Measurements from ENCODE around the gene PRM3.

Gene PRM3

DNA sequence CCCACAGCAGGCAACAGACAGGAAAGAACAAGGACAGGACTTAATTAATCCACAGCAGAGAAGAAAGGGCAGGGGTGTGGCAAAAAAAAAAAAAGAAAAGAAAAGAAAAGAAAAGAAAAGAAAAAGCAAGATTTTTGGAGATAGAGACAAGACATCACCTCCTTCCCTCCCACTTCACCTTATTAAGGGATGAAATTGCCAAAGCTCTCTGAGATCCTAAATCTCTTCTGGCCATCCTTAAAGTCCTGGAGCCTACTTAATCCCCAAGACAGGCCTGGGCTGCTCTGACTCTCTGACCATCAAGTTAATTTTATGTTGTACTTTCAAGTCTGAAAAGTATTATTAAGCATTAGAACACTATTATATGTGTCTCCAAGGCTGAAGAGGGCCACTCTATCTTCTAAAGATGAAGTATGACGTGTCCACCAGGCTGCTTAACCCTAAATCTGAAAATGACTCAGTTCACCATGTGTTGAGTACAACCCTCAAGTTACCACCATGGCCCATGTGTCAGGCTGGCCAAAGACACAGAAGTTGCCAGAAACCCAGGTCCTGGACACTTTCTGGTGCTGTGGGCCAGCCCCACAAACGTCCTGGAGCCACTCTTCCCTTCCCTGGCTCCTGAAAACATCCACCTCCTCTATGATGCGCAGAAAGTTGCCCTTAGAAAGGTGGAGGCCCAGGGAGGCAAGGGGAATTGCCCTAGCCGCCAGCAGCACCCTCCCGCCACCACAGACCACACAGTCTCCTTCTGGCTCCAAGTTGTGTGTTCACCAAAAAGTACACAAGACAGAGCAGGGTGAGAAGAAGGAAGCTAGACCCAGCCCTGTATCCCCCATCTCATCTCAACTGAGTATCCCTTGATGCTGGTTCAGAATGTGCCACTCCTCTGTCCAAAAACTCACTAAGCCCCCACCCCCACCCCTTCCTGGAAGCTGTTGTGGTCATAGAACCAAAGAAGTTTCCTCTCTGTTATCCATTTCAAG is 20.1 kb downstream of the PRM3 start:
- no peak for TF ChIP-seq TEAD4 (IDR thresholded peaks at IDR 0.05)
- no peak for TF ChIP-seq TAF1 (IDR thresholded peaks at IDR 0.05; ENCODE audit: low read depth)
- TF ChIP-seq CREB1 (IDR thresholded peaks at IDR 0.05; ENCODE audit: low read depth) = no peak
- no peak for TF ChIP-seq FOXM1 (IDR thresholded peaks at IDR 0.05; ENCODE audit: borderline replicate concordance, low read depth)
- no peak for TF ChIP-seq RAD21 (IDR thresholded peaks at IDR 0.05; ENCODE audit: low read depth)
- no peak for TF ChIP-seq TCF12 (IDR thresholded peaks at IDR 0.05; ENCODE audit: low read depth)
- TF ChIP-seq ZBTB7A (IDR thresholded peaks at IDR 0.05; ENCODE audit: low read depth) = no peak
- no peak for TF ChIP-seq NFIC (IDR thresholded peaks at IDR 0.05)
- no peak for TF ChIP-seq EGR1 (IDR thresholded peaks at IDR 0.05)

DNA sequence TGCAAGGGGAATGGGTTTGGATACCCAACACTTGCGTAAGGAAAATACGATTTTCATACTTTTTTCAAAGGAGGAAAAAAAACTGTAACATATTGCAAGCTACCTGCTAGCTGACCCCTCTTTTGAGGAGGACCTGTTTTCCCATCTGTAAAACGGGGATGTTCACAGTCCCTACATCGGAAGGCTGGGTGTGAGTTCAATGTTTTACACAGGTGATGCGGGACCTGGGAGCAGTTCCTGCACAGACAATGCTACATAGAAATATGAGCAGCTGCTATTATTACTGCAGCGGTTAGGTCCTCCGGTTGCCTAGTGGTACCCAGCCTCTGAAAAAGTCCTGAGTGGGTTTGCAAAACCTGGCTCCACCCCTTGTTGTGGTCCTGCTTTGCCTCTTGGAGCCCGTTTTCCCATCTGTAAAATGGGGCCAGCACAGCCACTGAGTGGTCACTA is 20.9 kb downstream of the PRM3 start:
- TF ChIP-seq NFIC (IDR thresholded peaks at IDR 0.05) (no peak), RAD21 (IDR thresholded peaks at IDR 0.05; ENCODE audit: low read depth) (no peak), EGR1 (IDR thresholded peaks at IDR 0.05) (no peak), TAF1 (IDR thresholded peaks at IDR 0.05; ENCODE audit: low read depth) (no peak), TEAD4 (IDR thresholded peaks at IDR 0.05) (no peak), YY1 (IDR thresholded peaks at IDR 0.05; ENCODE audit: low read depth) (no peak)

DNA sequence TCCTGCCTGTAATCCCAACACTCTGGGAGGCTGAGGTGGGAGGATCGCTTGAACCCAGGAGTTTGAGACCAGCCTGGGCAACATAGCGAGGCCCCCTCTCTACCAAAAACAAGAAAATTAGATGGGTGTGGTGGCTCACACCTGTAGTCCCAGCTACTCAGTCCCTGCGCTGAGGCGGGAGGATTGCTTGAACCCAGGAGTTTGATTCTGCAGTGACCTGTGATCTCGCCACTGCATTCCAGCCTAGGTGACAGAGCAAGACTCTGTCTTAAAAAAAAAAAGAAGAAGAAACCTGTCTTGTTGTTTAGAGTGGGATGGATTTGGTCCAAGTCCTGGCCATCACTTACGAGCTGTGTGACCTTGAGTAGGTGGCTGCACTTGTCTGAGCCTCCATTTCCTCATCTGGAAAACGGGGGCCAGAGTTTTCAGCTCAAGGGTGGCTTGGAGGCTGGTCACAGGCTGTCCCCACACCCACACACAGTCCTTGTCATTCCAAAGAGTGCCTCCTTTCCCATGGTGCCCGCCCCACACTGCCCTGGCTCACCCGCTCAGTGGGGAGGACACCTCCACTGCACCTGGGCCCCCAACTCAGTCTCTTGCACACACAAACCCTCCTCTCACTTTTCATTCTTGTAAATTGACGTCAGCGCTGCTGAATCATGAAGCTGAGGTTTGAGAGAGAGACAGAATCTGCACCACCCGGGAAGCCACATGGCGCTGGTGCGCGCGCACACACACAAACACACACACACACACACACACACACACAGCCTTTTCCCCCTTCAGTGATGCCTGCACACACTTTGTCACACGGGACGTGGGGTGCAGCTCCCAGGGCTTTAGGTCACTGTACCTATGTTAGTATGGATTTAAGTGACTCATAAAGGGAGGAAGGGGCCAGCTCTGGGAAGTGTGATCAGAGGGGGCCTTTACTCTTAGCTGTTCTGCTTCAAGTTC is 21.6 kb downstream of the PRM3 start:
- TF ChIP-seq CREB1 (IDR thresholded peaks at IDR 0.05; ENCODE audit: low read depth) = no peak
- no peak for TF ChIP-seq TAF1 (IDR thresholded peaks at IDR 0.05; ENCODE audit: low read depth)
- no peak for TF ChIP-seq EGR1 (IDR thresholded peaks at IDR 0.05)
- no peak for TF ChIP-seq CEBPB (IDR thresholded peaks at IDR 0.05)
- no peak for TF ChIP-seq NFIC (IDR thresholded peaks at IDR 0.05)
- TF ChIP-seq EP300 (IDR thresholded peaks at IDR 0.05; ENCODE audit: borderline replicate concordance) = no peak

DNA sequence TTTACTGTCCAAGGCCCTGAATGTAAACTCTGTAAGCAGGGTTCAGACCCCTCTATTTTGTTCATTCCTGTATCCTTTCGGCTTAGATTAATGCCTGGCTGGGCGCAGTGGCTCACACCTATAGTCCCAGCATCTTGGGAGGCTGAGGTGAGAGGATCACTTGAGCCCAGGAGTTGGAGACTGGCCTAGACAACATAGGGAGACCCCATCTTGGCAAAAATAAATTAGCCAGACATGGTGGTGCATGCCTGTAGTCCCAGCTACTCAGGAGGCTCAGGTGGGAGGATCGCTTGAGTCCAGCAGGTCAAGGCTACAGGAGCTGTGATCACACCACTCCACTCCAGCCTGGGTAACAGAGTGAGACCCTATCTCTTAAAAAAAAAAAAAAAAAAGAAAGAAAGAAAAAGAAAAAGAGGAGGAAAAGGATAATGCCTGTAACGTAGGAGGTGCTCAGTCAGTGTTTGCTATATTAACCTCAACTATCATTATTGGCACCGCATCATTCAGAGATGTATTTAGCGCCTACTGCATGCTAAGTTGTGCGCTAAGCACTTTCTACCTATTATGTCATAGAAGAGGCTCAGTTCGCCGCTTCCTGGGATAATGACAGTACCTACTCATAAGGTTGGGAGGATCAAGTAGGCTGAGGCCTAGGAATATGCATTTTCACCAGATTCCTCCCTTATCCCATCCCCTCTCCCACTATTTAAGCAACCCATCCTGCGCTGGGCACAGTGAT is 22.5 kb downstream of the PRM3 start:
- TF ChIP-seq ZBTB7A (IDR thresholded peaks at IDR 0.05; ENCODE audit: low read depth) (no peak), EP300 (IDR thresholded peaks at IDR 0.05; ENCODE audit: borderline replicate concordance) (no peak), YY1 (IDR thresholded peaks at IDR 0.05; ENCODE audit: low read depth) (no peak), TEAD4 (IDR thresholded peaks at IDR 0.05) (no peak), RAD21 (IDR thresholded peaks at IDR 0.05; ENCODE audit: low read depth) (no peak), EGR1 (IDR thresholded peaks at IDR 0.05) (no peak), CREB1 (IDR thresholded peaks at IDR 0.05; ENCODE audit: low read depth) (no peak), CEBPB (IDR thresholded peaks at IDR 0.05) (no peak), TAF1 (IDR thresholded peaks at IDR 0.05; ENCODE audit: low read depth) (no peak)
- TF ChIP-seq, protein P1, sequence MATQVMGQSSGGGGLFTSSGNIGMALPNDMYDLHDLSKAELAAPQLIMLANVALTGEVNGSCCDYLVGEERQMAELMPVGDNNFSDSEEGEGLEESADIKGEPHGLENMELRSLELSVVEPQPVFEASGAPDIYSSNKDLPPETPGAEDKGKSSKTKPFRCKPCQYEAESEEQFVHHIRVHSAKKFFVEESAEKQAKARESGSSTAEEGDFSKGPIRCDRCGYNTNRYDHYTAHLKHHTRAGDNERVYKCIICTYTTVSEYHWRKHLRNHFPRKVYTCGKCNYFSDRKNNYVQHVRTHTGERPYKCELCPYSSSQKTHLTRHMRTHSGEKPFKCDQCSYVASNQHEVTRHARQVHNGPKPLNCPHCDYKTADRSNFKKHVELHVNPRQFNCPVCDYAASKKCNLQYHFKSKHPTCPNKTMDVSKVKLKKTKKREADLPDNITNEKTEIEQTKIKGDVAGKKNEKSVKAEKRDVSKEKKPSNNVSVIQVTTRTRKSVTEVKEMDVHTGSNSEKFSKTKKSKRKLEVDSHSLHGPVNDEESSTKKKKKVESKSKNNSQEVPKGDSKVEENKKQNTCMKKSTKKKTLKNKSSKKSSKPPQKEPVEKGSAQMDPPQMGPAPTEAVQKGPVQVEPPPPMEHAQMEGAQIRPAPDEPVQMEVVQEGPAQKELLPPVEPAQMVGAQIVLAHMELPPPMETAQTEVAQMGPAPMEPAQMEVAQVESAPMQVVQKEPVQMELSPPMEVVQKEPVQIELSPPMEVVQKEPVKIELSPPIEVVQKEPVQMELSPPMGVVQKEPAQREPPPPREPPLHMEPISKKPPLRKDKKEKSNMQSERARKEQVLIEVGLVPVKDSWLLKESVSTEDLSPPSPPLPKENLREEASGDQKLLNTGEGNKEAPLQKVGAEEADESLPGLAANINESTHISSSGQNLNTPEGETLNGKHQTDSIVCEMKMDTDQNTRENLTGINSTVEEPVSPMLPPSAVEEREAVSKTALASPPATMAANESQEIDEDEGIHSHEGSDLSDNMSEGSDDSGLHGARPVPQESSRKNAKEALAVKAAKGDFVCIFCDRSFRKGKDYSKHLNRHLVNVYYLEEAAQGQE (IDR thresholded peaks at IDR 0.05; ENCODE audit: low read depth) = no peak

DNA sequence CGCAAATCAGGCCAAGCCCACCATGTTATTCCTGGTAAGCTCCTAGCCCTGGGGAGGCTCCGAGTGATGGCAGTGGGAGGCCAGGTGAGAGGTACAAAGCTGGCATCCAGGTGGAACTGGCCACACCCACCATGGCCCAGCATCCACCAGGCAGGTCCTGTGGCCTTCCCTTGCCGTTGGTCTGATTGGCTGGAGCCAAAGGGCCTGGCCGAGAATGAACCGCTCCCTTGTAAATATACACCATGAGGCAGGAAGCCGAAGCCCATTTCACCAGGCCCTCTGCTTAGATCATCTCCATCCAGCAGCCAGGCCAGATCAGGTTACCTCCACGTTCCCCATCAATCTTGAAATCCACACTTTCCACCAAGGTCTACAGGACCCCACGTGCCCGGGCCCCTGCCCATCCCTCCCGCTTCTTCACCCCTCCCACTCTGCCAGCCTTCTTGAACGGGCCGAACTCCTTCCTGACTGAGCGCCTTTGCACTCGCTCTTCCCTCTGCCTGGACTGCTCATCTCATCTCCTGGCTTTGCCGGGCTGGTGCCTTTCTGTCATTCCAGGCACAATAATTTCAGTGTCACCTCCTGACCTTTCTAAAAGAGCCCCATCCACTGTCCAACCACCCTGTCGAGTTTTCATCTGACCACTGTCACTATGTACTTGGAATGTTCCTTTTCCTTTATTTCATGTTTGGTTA is 23.2 kb downstream of the PRM3 start:
- TF ChIP-seq, protein P1 (IDR thresholded peaks at IDR 0.05; ENCODE audit: low read depth) = no peak
- TF ChIP-seq CEBPB (IDR thresholded peaks at IDR 0.05) (no peak), TEAD4 (IDR thresholded peaks at IDR 0.05) (peak; percentile 54; the same call in 1 of the 2 replicates), EP300 (IDR thresholded peaks at IDR 0.05; ENCODE audit: borderline replicate concordance) (peak; percentile 36; the same call in 1 of the 2 replicates), RAD21 (IDR thresholded peaks at IDR 0.05; ENCODE audit: low read depth) (no peak), YY1 (IDR thresholded peaks at IDR 0.05; ENCODE audit: low read depth) (no peak), CREB1 (IDR thresholded peaks at IDR 0.05; ENCODE audit: low read depth) (no peak), FOXM1 (IDR thresholded peaks at IDR 0.05; ENCODE audit: borderline replicate concordance, low read depth) (no peak), TAF1 (IDR thresholded peaks at IDR 0.05; ENCODE audit: low read depth) (no peak), ZBTB7A (IDR thresholded peaks at IDR 0.05; ENCODE audit: low read depth) (no peak), NFIC (IDR thresholded peaks at IDR 0.05) (peak; percentile 34; the same call in 1 of the 2 replicates), TCF12 (IDR thresholded peaks at IDR 0.05; ENCODE audit: low read depth) (no peak), EGR1 (IDR thresholded peaks at IDR 0.05) (no peak)
- TF ChIP-seq, protein P2, sequence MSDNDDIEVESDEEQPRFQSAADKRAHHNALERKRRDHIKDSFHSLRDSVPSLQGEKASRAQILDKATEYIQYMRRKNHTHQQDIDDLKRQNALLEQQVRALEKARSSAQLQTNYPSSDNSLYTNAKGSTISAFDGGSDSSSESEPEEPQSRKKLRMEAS (IDR thresholded peaks at IDR 0.05) = peak; percentile 92
- TF ChIP-seq, protein P3, sequence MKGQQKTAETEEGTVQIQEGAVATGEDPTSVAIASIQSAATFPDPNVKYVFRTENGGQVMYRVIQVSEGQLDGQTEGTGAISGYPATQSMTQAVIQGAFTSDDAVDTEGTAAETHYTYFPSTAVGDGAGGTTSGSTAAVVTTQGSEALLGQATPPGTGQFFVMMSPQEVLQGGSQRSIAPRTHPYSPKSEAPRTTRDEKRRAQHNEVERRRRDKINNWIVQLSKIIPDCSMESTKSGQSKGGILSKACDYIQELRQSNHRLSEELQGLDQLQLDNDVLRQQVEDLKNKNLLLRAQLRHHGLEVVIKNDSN (IDR thresholded peaks at IDR 0.05) = peak; percentile 70

Data from Ishikawa (cell line).